ENCODE measurements around the gene GDNF.

DNA sequence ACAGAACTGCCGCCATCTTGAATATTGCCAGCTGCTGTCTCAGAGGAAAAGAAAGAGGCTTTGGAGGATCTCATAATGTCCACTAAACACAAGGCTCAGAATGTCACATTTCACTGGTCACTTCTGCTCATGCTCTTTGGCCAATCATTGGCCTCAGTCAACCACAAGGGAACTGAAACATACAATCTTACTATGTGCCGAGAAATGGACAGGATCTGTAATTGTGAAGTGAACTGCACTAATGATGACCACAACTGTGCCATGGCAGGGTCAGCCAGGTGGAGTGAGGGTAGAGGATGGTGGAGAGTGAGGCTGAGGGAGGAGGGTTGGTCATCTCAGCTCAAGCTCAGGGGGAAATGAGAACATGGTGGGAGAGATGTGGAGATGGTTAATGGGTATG is 32.8 kb downstream of the GDNF start:
- TF ChIP-seq, protein P1, sequence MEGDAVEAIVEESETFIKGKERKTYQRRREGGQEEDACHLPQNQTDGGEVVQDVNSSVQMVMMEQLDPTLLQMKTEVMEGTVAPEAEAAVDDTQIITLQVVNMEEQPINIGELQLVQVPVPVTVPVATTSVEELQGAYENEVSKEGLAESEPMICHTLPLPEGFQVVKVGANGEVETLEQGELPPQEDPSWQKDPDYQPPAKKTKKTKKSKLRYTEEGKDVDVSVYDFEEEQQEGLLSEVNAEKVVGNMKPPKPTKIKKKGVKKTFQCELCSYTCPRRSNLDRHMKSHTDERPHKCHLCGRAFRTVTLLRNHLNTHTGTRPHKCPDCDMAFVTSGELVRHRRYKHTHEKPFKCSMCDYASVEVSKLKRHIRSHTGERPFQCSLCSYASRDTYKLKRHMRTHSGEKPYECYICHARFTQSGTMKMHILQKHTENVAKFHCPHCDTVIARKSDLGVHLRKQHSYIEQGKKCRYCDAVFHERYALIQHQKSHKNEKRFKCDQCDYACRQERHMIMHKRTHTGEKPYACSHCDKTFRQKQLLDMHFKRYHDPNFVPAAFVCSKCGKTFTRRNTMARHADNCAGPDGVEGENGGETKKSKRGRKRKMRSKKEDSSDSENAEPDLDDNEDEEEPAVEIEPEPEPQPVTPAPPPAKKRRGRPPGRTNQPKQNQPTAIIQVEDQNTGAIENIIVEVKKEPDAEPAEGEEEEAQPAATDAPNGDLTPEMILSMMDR (IDR thresholded peaks at IDR 0.05): no peak
- no peak for TF ChIP-seq POLR2A (IDR thresholded peaks at IDR 0.05)

Data from lower leg skin (tissue), 3 donors.